Measurements from ENCODE around the gene ADSS2. TPM values are rescaled to one million over a fixed set of nuclear protein-coding genes. Genes with fewer than 3 reads are reported as not detected.

Gene ADSS2
- total and polyA plus RNA-seq, 2 experiments from 2014 or later = 55.1 to 101 TPM

DNA sequence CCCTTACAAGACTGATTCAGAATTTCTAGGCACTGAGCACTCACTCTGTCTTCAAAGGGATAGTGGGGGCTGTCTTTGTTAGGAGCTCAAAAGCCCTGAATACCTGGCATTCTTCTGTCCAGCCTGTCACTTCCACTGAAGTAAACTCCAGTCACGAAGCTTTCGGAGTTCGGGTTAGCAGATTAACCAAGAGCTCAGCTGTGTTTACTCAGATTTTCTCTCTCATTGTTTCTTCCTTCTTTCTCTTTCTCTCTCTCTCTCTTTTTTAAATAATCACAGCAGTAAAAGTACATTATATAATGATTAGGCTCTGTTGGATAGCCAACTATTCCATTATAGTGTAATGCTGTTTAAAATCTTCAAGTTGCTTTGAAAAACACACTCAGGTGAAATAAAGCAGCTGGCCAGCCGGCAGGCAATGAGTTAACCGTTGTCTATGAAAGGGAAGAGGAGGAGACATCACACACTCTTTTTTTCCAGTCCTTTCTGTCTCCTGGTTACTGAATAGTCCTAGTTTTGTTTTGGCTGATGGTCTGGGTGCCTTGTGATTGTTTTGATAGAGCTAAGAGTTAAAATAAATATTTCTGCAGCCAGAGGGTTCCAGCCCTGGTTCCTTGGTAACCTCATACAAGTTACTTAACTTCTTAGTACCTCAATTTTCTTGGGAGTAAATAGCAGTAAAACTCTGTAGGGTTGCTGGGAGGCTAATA is 89.8 kb downstream of the ADSS2 start:
- peak overlapping the region; percentile 3; the same call in 1 of the 2 replicates for H3K4me3 ChIP-seq
- no peak overlapping the region for H2AFZ ChIP-seq
- no peaks in the 10 kb centered on the region for H3K9me2 ChIP-seq (ENCODE audit: insufficient read depth)

More for the DNA sequence above, 89.8 kb downstream of the ADSS2 start:
- Histone ChIP-seq H3K36me3 (ENCODE audit: insufficient read depth) (no peaks in the 10 kb centered on the region), H3K4me2 (peak overlapping the region; percentile 29), H3F3A (replicated peaks; ENCODE audit: low read depth) (0 out of 2 replicates have a peak, but pooled peaks cover 3% of the 10 kb centered on the region), H3K79me2 (replicated peaks; ENCODE audit: insufficient read depth) (no peaks in the 10 kb centered on the region), H3K27ac (ENCODE audit: low read depth) (peak overlapping the region; percentile 84), H3K4me1 (ENCODE audit: insufficient read depth) (peaks cover 3% of the 10 kb centered on the region; the same call in 1 of the 2 replicates), H4K20me1 (replicated peaks; ENCODE audit: insufficient read depth) (no peaks in the 10 kb centered on the region), H3K27me3 (ENCODE audit: insufficient read depth) (no peaks in the 10 kb centered on the region)
- DNase-seq (ENCODE audit: low spot score) (peak; percentile 94), ATAC-seq (peak; percentile 98)
- Mint-ChIP-seq H3K27me3 (ENCODE audit: insufficient read depth, low read depth, poor library complexity) (peaks cover 9% of the 10 kb centered on the region), H3K27ac (peak overlapping the region; percentile 95), H3K4me1 (peaks cover 18% of the 10 kb centered on the region), H3K9me3 (peaks cover 15% of the 10 kb centered on the region), H3K36me3 (ENCODE audit: low read depth) (peaks cover 12% of the 10 kb centered on the region), H3K4me3 (peak overlapping the region; percentile 59)
- no peak for TF ChIP-seq EZH2phosphoT487 (IDR thresholded peaks at IDR 0.05; ENCODE audit: unreplicated experiment)
- no peak for TF ChIP-seq ZNF331 (CRISPR knock-in tag; IDR thresholded peaks at IDR 0.05; ENCODE audit: low read depth)
- TF ChIP-seq JUNB (IDR thresholded peaks at IDR 0.05; ENCODE audit: unreplicated experiment) = no peak
- peak; percentile 8 for TF ChIP-seq NANOG (IDR thresholded peaks at IDR 0.05; ENCODE audit: borderline replicate concordance)

Other genes with a start within 250 kb of the ADSS2 start
- not detected in 2 replicates for gene CATSPERE, start 9.4 kb upstream of the ADSS2 start, total RNA-seq (2014; rRNA removed; shearing (Covaris generic))
- 0.70 TPM in 1 of 2 replicates, not detected in the other for gene CATSPERE, start 9.4 kb upstream of the ADSS2 start, polyA plus RNA-seq (2016; fragmentation: Nextera tagmentation; extraction: Ambion mirVana)
- gene DESI2, start 201.2 kb upstream of the ADSS2 start, total RNA-seq (2014; rRNA removed; shearing (Covaris generic)) = 145 and 175 TPM in 2 replicates
- 115 and 145 TPM in 2 replicates for gene DESI2, start 201.2 kb upstream of the ADSS2 start, polyA plus RNA-seq (2016; fragmentation: Nextera tagmentation; extraction: Ambion mirVana)

Measured in GM23338 (cell line).